GM12892 (cell line): ENCODE measurements around the gene IL19.

Experiments used
- POLR2A ChIP-seq: IDR thresholded peaks from 2 replicates; pipeline ENCODE4 v1.6.1; 2011; ENCODE audit warnings: low read depth, low read length, control low read depth
- POLR2AphosphoS5 ChIP-seq: IDR thresholded peaks from 2 replicates; pipeline ENCODE4 v1.6.1; 2011; ENCODE audit warnings: low read depth, low read length, control low read depth
- TAF1 ChIP-seq: IDR thresholded peaks from 2 replicates; pipeline ENCODE4 v1.6.1; 2011; ENCODE audit warnings: low read depth, mild to moderate bottlenecking, control low read depth, low read length, borderline replicate concordance

DNA sequence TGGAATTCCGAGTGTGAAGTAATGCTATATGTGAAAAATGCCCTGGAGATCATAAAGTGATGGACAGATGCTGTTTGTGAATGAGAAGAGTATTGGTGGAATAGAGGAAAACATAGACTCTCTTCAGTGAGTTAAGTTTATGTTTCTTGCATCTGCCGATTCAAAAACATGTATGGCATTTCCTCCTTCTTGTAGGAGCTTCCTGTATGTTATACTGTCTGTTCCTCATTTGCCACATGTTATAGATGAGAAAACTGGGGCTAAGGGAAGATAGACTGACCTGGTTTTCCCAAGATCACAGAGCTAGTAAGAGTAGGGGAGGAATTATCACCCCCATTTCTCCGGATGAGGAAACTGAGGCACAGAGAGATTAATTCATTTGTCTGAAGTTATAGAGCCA, 53.8 kb downstream of the IL19 start:
- TF ChIP-seq POLR2A, result no peak
- no peak for TF ChIP-seq POLR2AphosphoS5
- no peak for TF ChIP-seq TAF1
